ENCODE measurements around the gene TOGARAM1.

Gene TOGARAM1

GRCh38 chr14:44966601-44967336, 4.8 kb downstream of the TOGARAM1 start:
- H3K4me3 ChIP-seq (ENCODE audit: low read depth, low read length): peak overlapping the region; percentile 24
- peaks cover 5% of the 10 kb centered on the region; the same call in 1 of the 2 replicates for H3K4me1 ChIP-seq (ENCODE audit: control insufficient read depth, insufficient read depth, low read length)
- no peak overlapping the region for H3K27ac ChIP-seq (ENCODE audit: extremely low read depth, low read depth, low read length)
- TF ChIP-seq ZNF302 (tag by site-specific recombination; IDR thresholded peaks at IDR 0.05; ENCODE audit: low read depth) (no peak), ZNF184 (tag by site-specific recombination; IDR thresholded peaks at IDR 0.05) (no peak), ZNF362 (tag by site-specific recombination; IDR thresholded peaks at IDR 0.05) (peak; percentile 49; the same call in 1 of the 2 replicates), HOXA7 (CRISPR knock-in tag; IDR thresholded peaks at IDR 0.05; ENCODE audit: borderline replicate concordance) (no peak), ZNF121 (tag by site-specific recombination; IDR thresholded peaks at IDR 0.05) (peak; percentile 96), ZNF660 (tag by site-specific recombination; IDR thresholded peaks at IDR 0.05) (no peak), ZNF223 (tag by site-specific recombination; IDR thresholded peaks at IDR 0.05) (peak; percentile 96), GLI2 (tag by site-specific recombination; IDR thresholded peaks at IDR 0.05; ENCODE audit: borderline replicate concordance, low read depth) (no peak), ZNF335 (tag by site-specific recombination; conservative IDR thresholded peaks at IDR 0.05) (peak; percentile 26; the same call in 1 of the 2 replicates)
- TF ChIP-seq, protein P1, sequence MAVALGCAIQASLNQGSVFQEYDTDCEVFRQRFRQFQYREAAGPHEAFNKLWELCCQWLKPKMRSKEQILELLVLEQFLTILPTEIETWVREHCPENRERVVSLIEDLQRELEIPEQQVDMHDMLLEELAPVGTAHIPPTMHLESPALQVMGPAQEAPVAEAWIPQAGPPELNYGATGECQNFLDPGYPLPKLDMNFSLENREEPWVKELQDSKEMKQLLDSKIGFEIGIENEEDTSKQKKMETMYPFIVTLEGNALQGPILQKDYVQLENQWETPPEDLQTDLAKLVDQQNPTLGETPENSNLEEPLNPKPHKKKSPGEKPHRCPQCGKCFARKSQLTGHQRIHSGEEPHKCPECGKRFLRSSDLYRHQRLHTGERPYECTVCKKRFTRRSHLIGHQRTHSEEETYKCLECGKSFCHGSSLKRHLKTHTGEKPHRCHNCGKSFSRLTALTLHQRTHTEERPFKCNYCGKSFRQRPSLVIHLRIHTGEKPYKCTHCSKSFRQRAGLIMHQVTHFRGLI (tag by site-specific recombination; IDR thresholded peaks at IDR 0.05): no peak
- TF ChIP-seq, protein P2, sequence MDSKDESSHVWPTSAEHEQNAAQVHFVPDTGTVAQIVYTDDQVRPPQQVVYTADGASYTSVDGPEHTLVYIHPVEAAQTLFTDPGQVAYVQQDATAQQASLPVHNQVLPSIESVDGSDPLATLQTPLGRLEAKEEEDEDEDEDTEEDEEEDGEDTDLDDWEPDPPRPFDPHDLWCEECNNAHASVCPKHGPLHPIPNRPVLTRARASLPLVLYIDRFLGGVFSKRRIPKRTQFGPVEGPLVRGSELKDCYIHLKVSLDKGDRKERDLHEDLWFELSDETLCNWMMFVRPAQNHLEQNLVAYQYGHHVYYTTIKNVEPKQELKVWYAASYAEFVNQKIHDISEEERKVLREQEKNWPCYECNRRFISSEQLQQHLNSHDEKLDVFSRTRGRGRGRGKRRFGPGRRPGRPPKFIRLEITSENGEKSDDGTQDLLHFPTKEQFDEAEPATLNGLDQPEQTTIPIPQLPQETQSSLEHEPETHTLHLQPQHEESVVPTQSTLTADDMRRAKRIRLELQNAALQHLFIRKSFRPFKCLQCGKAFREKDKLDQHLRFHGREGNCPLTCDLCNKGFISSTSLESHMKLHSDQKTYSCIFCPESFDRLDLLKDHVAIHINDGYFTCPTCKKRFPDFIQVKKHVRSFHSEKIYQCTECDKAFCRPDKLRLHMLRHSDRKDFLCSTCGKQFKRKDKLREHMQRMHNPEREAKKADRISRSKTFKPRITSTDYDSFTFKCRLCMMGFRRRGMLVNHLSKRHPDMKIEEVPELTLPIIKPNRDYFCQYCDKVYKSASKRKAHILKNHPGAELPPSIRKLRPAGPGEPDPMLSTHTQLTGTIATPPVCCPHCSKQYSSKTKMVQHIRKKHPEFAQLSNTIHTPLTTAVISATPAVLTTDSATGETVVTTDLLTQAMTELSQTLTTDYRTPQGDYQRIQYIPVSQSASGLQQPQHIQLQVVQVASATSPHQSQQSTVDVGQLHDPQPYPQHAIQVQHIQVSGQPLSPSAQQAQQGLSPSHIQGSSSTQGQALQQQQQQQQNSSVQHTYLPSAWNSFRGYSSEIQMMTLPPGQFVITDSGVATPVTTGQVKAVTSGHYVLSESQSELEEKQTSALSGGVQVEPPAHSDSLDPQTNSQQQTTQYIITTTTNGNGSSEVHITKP (tag by site-specific recombination; IDR thresholded peaks at IDR 0.05): peak; percentile 84
- H3K9me3 ChIP-seq (ENCODE audit: control insufficient read depth, insufficient read depth, low read depth, low read length): no peaks in the 10 kb centered on the region
- POLR2A ChIA-PET: no interaction called here
- H3K36me3 ChIP-seq (ENCODE audit: control insufficient read depth in 2 of 2, insufficient read depth in 1 of 2, low read length in 2 of 2): peaks cover 0 to 5% of the 10 kb centered on the region in 2 experiments; a peak in 2 of 3 replicates
- CTCF ChIA-PET: no interaction called here

- Histone ChIP-seq H3K36me3 (ENCODE audit: control insufficient read depth in 2 of 2, insufficient read depth in 1 of 2, low read length in 2 of 2) (peaks cover 0 to 5% of the 10 kb centered on the region in 2 experiments; a peak in 2 of 3 replicates), H3K4me1 (ENCODE audit: control insufficient read depth, insufficient read depth, low read length) (peaks cover 5% of the 10 kb centered on the region; the same call in 1 of the 2 replicates), H3K9me3 (ENCODE audit: control insufficient read depth, insufficient read depth, low read depth, low read length) (no peaks in the 10 kb centered on the region), H3K27ac (ENCODE audit: extremely low read depth, low read depth, low read length) (no peak overlapping the region), H3K4me3 (ENCODE audit: low read depth, low read length) (no peak overlapping the region)
- POLR2A ChIA-PET: no interaction called here
- CTCF ChIA-PET: no interaction called here
- TF ChIP-seq ZEB2 (tag by site-specific recombination; IDR thresholded peaks at IDR 0.05): no peak
- TF ChIP-seq SCRT2 (tag by site-specific recombination; IDR thresholded peaks at IDR 0.05): no peak
- TF ChIP-seq REST (tag by site-specific recombination; IDR thresholded peaks at IDR 0.05): no peak
- no peak for TF ChIP-seq BCL11A (tag by site-specific recombination; IDR thresholded peaks at IDR 0.05; ENCODE audit: low read depth)
- no peak for TF ChIP-seq ZNF610 (tag by site-specific recombination; IDR thresholded peaks at IDR 0.05; ENCODE audit: borderline replicate concordance)
- no peak for TF ChIP-seq SALL2 (tag by site-specific recombination; IDR thresholded peaks at IDR 0.05; ENCODE audit: borderline replicate concordance)
- no peak for TF ChIP-seq ZNF18 (tag by site-specific recombination; IDR thresholded peaks at IDR 0.05)
- no peak for TF ChIP-seq ZNF302 (tag by site-specific recombination; IDR thresholded peaks at IDR 0.05; ENCODE audit: low read depth)
- no peak for TF ChIP-seq ZNF335 (tag by site-specific recombination; conservative IDR thresholded peaks at IDR 0.05)
- no peak for TF ChIP-seq ZSCAN5A (tag by site-specific recombination; IDR thresholded peaks at IDR 0.05)
- no peak for TF ChIP-seq ZNF791 (tag by site-specific recombination; IDR thresholded peaks at IDR 0.05)
- TF ChIP-seq RBAK (tag by site-specific recombination; IDR thresholded peaks at IDR 0.05): no peak
Measured at GRCh38 chr14:44968714-44969113, 6.7 kb downstream of the TOGARAM1 start.
